SU-DHL-6 (cell line): ENCODE data around the gene ELMO1.

ENCODE experiments used
- CTCF ChIP-seq: fragments of 200-600 bp; sonication (generic); IDR thresholded peaks from one replicate; pipeline ENCODE4 v1.5.1; 2017; ENCODE audit warnings: antibody characterized with exemption, mild to moderate bottlenecking, low read length, moderate library complexity; ENCODE audit not compliant: insufficient read depth, poor library complexity, severe bottlenecking
- EZH2phosphoT487 ChIP-seq: fragments of 200-600 bp; sonication (generic), shearing (Covaris generic); conservative IDR thresholded peaks from 2 replicates; pipeline ENCODE4 v1.6.1; 2018; ENCODE audit warnings: mild to moderate bottlenecking, antibody characterized with exemption, low read length, moderate library complexity, mixed read lengths

DNA sequence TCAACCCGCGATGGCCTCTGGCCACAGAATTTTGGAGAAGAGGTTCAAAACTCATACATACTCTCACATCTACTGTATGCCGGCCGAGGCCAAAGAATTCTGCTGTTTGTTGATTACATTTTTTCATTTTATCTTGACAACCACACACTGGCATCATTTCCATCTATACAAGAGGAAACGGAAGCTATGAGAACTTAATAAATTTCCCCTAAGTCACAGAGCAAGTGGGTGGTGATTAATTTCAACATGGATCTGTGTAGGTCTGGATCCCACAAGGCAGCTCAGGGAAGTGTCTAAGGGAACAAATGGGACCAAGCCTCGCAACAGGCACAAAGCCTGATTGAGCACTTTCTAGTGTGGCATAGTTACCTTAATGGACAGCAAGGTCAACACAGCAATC, 18.0 kb downstream of the ELMO1 start:
- TF ChIP-seq CTCF (no peak), EZH2phosphoT487 (no peak)
